HEK293T (cell line): ENCODE data around the gene LRBA.

Experiments used
- BHLHE40 ChIP-seq: fragments of 450-650 bp; IDR thresholded peaks from 2 replicates; pipeline ENCODE4 v1.6.1; 2016; ENCODE audit warnings: mild to moderate bottlenecking, moderate library complexity, borderline replicate concordance
- CTBP1 ChIP-seq: fragments of 450-650 bp; IDR thresholded peaks from 2 replicates; pipeline ENCODE4 v1.6.1; 2016; ENCODE audit warnings: borderline replicate concordance
- FOXA1 ChIP-seq: fragments of 450-650 bp; IDR thresholded peaks from 2 replicates; pipeline ENCODE4 v1.6.1; 2016; ENCODE audit warnings: mild to moderate bottlenecking
- FOXK2 ChIP-seq: fragments of 450-650 bp; IDR thresholded peaks from 2 replicates; pipeline ENCODE4 v1.6.1; 2016; ENCODE audit warnings: mild to moderate bottlenecking
- FOXM1 ChIP-seq: fragments of 450-650 bp; IDR thresholded peaks from 2 replicates; pipeline ENCODE4 v1.6.1; 2017; ENCODE audit warnings: mild to moderate bottlenecking, borderline replicate concordance
- LEF1 ChIP-seq: fragments of 450-650 bp; IDR thresholded peaks from 2 replicates; pipeline ENCODE4 v1.6.1; 2017; ENCODE audit warnings: mild to moderate bottlenecking, borderline replicate concordance
- NFRKB ChIP-seq: fragments of 450-650 bp; IDR thresholded peaks from 2 replicates; pipeline ENCODE4 v1.6.1; 2016; ENCODE audit warnings: mild to moderate bottlenecking, moderate library complexity
- SP1 ChIP-seq: fragments of 450-650 bp; IDR thresholded peaks from 2 replicates; pipeline ENCODE4 v1.6.1; 2017
- SUZ12 ChIP-seq: fragments of 450-650 bp; IDR thresholded peaks from 2 replicates; pipeline ENCODE4 v1.6.1; 2016; ENCODE audit warnings: mild to moderate bottlenecking
- TF ChIP-seq, protein P1 (sequence below): fragments of 450-650 bp; IDR thresholded peaks from 2 replicates; pipeline ENCODE4 v1.6.1; 2016

DNA sequence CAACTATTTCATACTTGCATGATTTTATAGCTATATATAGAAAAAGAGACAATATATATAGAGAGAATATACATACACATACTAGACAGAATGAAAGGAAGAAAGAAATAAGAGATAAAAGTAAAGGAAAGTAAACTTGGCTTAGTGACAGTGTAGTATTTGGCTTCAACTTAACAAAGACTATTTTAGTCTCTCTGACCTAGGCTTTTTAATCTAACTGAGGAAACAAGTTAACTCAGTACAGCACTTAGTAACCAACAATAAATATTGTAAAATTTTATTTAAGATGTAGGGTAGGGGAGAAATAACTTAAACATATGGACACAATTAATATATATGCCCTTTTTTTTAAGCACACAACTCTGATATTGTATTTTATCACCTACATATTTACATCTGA is 682.1 kb downstream of the LRBA start:
- TF ChIP-seq BHLHE40 (no peak), SP1 (no peak), FOXM1 (no peak), FOXA1 (no peak), NFRKB (no peak), LEF1 (no peak), SUZ12 (no peak), CTBP1 (no peak), FOXK2 (no peak)
- TF ChIP-seq, protein P1, sequence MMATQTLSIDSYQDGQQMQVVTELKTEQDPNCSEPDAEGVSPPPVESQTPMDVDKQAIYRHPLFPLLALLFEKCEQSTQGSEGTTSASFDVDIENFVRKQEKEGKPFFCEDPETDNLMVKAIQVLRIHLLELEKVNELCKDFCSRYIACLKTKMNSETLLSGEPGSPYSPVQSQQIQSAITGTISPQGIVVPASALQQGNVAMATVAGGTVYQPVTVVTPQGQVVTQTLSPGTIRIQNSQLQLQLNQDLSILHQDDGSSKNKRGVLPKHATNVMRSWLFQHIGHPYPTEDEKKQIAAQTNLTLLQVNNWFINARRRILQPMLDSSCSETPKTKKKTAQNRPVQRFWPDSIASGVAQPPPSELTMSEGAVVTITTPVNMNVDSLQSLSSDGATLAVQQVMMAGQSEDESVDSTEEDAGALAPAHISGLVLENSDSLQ: no peak
